Measurements from ENCODE around the gene SYNPR. TPM values are rescaled to one million over a fixed set of nuclear protein-coding genes. Genes with fewer than 3 reads are reported as not detected.

Gene SYNPR
- total RNA-seq, 2 experiments from 2014 or later = not detected

DNA sequence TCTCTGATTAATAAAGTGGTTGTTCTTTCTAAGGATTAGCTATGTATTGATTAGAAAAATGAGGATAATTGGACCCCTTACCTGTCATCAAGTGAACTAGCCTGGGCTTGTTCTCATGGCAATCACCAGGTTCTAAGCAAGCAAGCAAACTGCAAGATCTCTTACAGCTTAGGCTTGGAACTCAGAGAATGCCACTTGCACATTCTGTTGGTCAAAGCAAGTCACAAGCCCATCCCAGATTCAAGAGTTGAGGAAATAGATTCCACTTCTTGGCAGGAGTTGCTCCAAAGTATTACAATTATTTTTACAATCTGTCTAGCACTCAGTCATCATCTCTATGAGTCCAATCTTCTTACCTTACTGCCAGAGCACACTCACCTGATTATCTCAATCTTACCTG lies 180.3 kb downstream of the SYNPR start:
- no peaks in the 10 kb centered on the region for H3K27me3 ChIP-seq (ENCODE audit: control insufficient read depth in 1 of 2, insufficient read depth in 2 of 2, low read length in 2 of 2)
- H3K27me3 Mint-ChIP-seq = no peaks in the 10 kb centered on the region
- intact Hi-C loops (cut with DNase I, micrococcal nuclease) = no loop called here
- ChIA-PET CTCF (no interaction called here), POLR2A (no interaction called here)
- H3K36me3 ChIP-seq (ENCODE audit: insufficient read depth, low read length) = no peaks in the 10 kb centered on the region
- no peak overlapping the region for H3K4me3 Mint-ChIP-seq
- H3K27ac Mint-ChIP-seq = no peak overlapping the region
- DNase-seq = no peak
- no peak overlapping the region for H3K4me3 ChIP-seq (ENCODE audit: low read length)
- TF ChIP-seq, protein P1, sequence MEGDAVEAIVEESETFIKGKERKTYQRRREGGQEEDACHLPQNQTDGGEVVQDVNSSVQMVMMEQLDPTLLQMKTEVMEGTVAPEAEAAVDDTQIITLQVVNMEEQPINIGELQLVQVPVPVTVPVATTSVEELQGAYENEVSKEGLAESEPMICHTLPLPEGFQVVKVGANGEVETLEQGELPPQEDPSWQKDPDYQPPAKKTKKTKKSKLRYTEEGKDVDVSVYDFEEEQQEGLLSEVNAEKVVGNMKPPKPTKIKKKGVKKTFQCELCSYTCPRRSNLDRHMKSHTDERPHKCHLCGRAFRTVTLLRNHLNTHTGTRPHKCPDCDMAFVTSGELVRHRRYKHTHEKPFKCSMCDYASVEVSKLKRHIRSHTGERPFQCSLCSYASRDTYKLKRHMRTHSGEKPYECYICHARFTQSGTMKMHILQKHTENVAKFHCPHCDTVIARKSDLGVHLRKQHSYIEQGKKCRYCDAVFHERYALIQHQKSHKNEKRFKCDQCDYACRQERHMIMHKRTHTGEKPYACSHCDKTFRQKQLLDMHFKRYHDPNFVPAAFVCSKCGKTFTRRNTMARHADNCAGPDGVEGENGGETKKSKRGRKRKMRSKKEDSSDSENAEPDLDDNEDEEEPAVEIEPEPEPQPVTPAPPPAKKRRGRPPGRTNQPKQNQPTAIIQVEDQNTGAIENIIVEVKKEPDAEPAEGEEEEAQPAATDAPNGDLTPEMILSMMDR (IDR thresholded peaks at IDR 0.05) = no peak
- H3K4me1 ChIP-seq (ENCODE audit: insufficient read depth, low read length) = no peaks in the 10 kb centered on the region
- no peak for ATAC-seq (ENCODE audit: poor library complexity)
- peaks cover 2% of the 10 kb centered on the region for H3K9me3 Mint-ChIP-seq
- no peaks in the 10 kb centered on the region for H3K36me3 Mint-ChIP-seq (ENCODE audit: low read depth)
- H3K4me1 Mint-ChIP-seq (ENCODE audit: low read depth) = no peaks in the 10 kb centered on the region
- no peak overlapping the region for H3K27ac ChIP-seq (ENCODE audit: low read depth in 1 of 2, low read length in 2 of 2)
- H3K9me3 ChIP-seq (ENCODE audit: control insufficient read depth in 1 of 2, insufficient read depth in 1 of 2, low read length in 2 of 2) = no peaks in the 10 kb centered on the region

DNA sequence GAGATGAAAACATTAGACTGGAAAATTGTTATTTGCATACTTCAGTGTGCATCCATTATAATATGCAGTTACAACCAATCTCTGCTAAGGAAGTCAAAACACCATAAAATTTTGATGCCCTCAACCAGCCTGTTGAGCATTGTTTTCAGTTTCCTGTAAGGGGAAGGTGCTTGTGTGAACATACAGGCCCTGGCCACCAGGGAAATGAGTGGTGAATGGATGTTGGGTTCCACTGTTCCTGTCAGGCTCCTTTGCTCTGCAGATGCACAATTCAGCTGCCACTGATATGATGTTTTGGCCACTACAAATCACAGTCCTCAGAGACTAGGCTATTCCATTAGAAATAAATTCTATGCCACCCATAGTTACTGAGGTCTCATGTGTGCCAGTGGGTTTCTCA lies 184.6 kb downstream of the SYNPR start:
- H3K36me3 ChIP-seq (ENCODE audit: insufficient read depth, low read length) = no peaks in the 10 kb centered on the region
- Mint-ChIP-seq H3K4me3 (no peak overlapping the region), H3K4me1 (ENCODE audit: low read depth) (no peaks in the 10 kb centered on the region), H3K9me3 (no peaks in the 10 kb centered on the region), H3K27me3 (no peaks in the 10 kb centered on the region), H3K27ac (no peak overlapping the region), H3K36me3 (ENCODE audit: low read depth) (no peaks in the 10 kb centered on the region)
- ATAC-seq (ENCODE audit: poor library complexity) (no peak), DNase-seq (no peak)
- no peak overlapping the region for H3K4me3 ChIP-seq (ENCODE audit: low read length)
- H3K27me3 ChIP-seq (ENCODE audit: control insufficient read depth in 1 of 2, insufficient read depth in 2 of 2, low read length in 2 of 2) = no peaks in the 10 kb centered on the region
- H3K4me1 ChIP-seq (ENCODE audit: insufficient read depth, low read length) = no peaks in the 10 kb centered on the region
- H3K9me3 ChIP-seq (ENCODE audit: control insufficient read depth in 1 of 2, insufficient read depth in 1 of 2, low read length in 2 of 2) = peaks cover 0 to 3% of the 10 kb centered on the region in 2 experiments
- intact Hi-C loops (cut with DNase I, micrococcal nuclease) = no loop called here
- POLR2A ChIA-PET = no interaction called here
- CTCF ChIA-PET = no interaction called here
- TF ChIP-seq, protein P1 (IDR thresholded peaks at IDR 0.05) = no peak
- H3K27ac ChIP-seq (ENCODE audit: low read depth in 1 of 2, low read length in 2 of 2) = no peak overlapping the region

GRCh38 chr3:63467392-63467791 lies 189.3 kb downstream of the SYNPR start:
- Mint-ChIP-seq H3K27me3 (no peaks in the 10 kb centered on the region), H3K4me3 (no peak overlapping the region), H3K4me1 (ENCODE audit: low read depth) (no peaks in the 10 kb centered on the region), H3K36me3 (ENCODE audit: low read depth) (no peaks in the 10 kb centered on the region), H3K9me3 (no peaks in the 10 kb centered on the region), H3K27ac (no peak overlapping the region)
- H3K4me1 ChIP-seq (ENCODE audit: insufficient read depth, low read length) = no peaks in the 10 kb centered on the region
- CTCF ChIA-PET = no interaction called here
- ATAC-seq (ENCODE audit: poor library complexity) = no peak
- H3K27ac ChIP-seq (ENCODE audit: low read depth in 1 of 2, low read length in 2 of 2) = no peak overlapping the region
- H3K27me3 ChIP-seq (ENCODE audit: control insufficient read depth in 1 of 2, insufficient read depth in 2 of 2, low read length in 2 of 2) = no peaks in the 10 kb centered on the region
- TF ChIP-seq, protein P1 (IDR thresholded peaks at IDR 0.05) = no peak
- H3K9me3 ChIP-seq (ENCODE audit: control insufficient read depth in 1 of 2, insufficient read depth in 1 of 2, low read length in 2 of 2) = peaks cover 0 to 7% of the 10 kb centered on the region in 2 experiments
- POLR2A ChIA-PET = no interaction called here
- H3K4me3 ChIP-seq (ENCODE audit: low read length) = no peak overlapping the region
- DNase-seq = no peak
- H3K36me3 ChIP-seq (ENCODE audit: insufficient read depth, low read length) = no peaks in the 10 kb centered on the region
- intact Hi-C loops (cut with DNase I, micrococcal nuclease) = no loop called here
